OCI-LY1 (cell line): ENCODE data around the gene SPAG6.
"Not testable (repeated sequence)": the region's sequence is repeated elsewhere in the genome, so short reads cannot be mapped to it uniquely, and the experiment has no call there.

Experiments
- H2AFZ ChIP-seq: fragments of 200-600 bp; sonication (generic), shearing (Covaris generic); 2 replicates; pipeline ENCODE4 v1.6.0; 2014; ENCODE audit warnings: antibody characterized with exemption, mild to moderate bottlenecking, low read length
- H3F3A ChIP-seq: fragments of 200-600 bp; sonication (generic), shearing (Covaris generic); 2 replicates; pipeline ENCODE4 v1.6.0; 2014; ENCODE audit warnings: mild to moderate bottlenecking, antibody characterized with exemption, low read length, moderate library complexity; ENCODE audit not compliant: insufficient read depth
- H3K27ac ChIP-seq: fragments of 200-600 bp; sonication (generic); 2 replicates; pipeline ENCODE4 v1.5.1; 2014; ENCODE audit warnings: low read length, mixed run types, mild to moderate bottlenecking, low read depth; ENCODE audit not compliant: poor library complexity, severe bottlenecking
- H3K27me3 ChIP-seq: fragments of 200-600 bp; sonication (generic); 2 replicates; pipeline ENCODE4 v1.6.0; 2014; ENCODE audit warnings: antibody characterized with exemption, mild to moderate bottlenecking, low read length, moderate library complexity; ENCODE audit not compliant: insufficient read depth
- H3K36me3 ChIP-seq: fragments of 200-600 bp; sonication (generic); 2 replicates; pipeline ENCODE4 v1.6.1; 2014; ENCODE audit warnings: mild to moderate bottlenecking, antibody characterized with exemption, low read length, moderate library complexity, mixed read lengths; ENCODE audit not compliant: insufficient read depth
- H3K4me1 ChIP-seq: fragments of 200-600 bp; sonication (generic); 2 replicates; pipeline ENCODE4 v1.5.1; 2014; ENCODE audit warnings: mild to moderate bottlenecking, low read length, moderate library complexity; ENCODE audit not compliant: insufficient read depth, severe bottlenecking
- H3K4me2 ChIP-seq: fragments of 200-600 bp; sonication (generic), shearing (Covaris generic); 2 replicates; pipeline ENCODE4 v1.6.1; 2014; ENCODE audit warnings: low read length
- H3K4me3 ChIP-seq: fragments of 200-600 bp; sonication (generic); 2 replicates; pipeline ENCODE4 v1.5.1; 2014; ENCODE audit warnings: low read length, low read depth, mild to moderate bottlenecking, mixed read lengths; ENCODE audit not compliant: poor library complexity, severe bottlenecking
- H3K79me2 ChIP-seq: fragments of 200-600 bp; shearing (Covaris generic); 2 replicates; pipeline ENCODE4 v1.6.1; 2016; ENCODE audit warnings: mixed run types, low read length, mixed read lengths; ENCODE audit not compliant: insufficient read depth
- H3K9ac ChIP-seq: fragments of 200-600 bp; sonication (generic), shearing (Covaris generic); 2 replicates; pipeline ENCODE4 v1.6.1; 2014; ENCODE audit warnings: mild to moderate bottlenecking, low read length, mixed read lengths
- H3K9me2 ChIP-seq: fragments of 200-600 bp; sonication (generic), shearing (Covaris generic); 2 replicates; pipeline ENCODE4 v1.6.1; 2014; ENCODE audit warnings: low read depth, mild to moderate bottlenecking, low read length, mixed read lengths
- H3K9me3 ChIP-seq: fragments of 200-600 bp; shearing (Covaris generic); 2 replicates; pipeline ENCODE4 v1.6.1; 2014; ENCODE audit warnings: low read length, mixed read lengths
- H4K20me1 ChIP-seq: fragments of 200-600 bp; sonication (generic), shearing (Covaris generic); 2 replicates; pipeline ENCODE4 v1.6.0; 2016; ENCODE audit warnings: mild to moderate bottlenecking, low read length; ENCODE audit not compliant: insufficient read depth
- CTCF ChIP-seq: fragments of 200-600 bp; sonication (generic), shearing (Covaris generic); IDR thresholded peaks from 2 replicates; pipeline ENCODE4 v1.5.1; 2017; ENCODE audit warnings: mild to moderate bottlenecking, antibody characterized with exemption, low read length, moderate library complexity, mixed read lengths
- EZH2 ChIP-seq: fragments of 200-600 bp; sonication (generic), shearing (Covaris generic); IDR thresholded peaks from 2 replicates; pipeline ENCODE4 v1.8.0; 2017; ENCODE audit warnings: borderline replicate concordance, mixed run types, mild to moderate bottlenecking, antibody characterized with exemption, low read length, moderate library complexity, mixed read lengths

SPAG6 gene

GRCh38 chr10:22386503-22386902 lies 41.2 kb downstream of the SPAG6 start:
- H3K36me3 ChIP-seq = no peaks in the 10 kb centered on the region
- no peaks in the 10 kb centered on the region for H3K27me3 ChIP-seq

DNA sequence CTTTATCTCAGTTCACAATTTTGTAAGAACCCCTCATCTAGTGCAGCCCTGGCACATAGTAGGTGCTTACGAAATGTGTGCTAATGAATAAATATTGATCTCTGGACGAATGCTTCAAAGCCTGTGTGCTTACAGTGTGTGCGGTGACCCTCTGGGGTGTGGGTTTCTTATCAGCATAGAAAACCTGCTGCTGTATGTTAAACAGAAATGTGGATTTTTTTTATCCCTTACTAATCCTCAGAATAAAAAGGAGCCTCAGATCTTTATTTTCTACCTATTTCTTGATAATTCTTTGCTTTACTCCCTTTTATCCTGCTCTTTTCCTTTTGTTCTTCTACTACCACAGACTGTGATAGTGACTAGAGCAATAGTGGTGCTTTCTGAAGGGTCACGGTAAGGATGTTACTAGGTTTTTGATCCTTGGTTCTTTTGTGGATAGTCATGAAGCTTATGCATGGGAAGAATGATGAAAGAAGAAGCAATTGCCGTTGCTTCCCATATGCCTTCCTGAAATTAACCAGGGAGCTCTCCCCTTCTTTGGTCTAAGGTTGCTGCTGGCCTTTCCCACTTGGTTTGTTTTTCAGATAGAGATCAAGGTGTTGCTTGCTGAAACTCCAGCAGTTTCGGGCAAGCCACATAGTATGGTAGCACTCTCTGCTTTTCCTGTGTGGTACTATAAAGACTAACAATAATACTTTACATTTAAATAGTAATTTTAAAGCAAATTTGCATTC lies 44.7 kb downstream of the SPAG6 start:
- no peak overlapping the region for H3K9ac ChIP-seq
- TF ChIP-seq CTCF = no peak
- no peak for TF ChIP-seq EZH2
- no peak overlapping the region for H2AFZ ChIP-seq
- no peaks in the 10 kb centered on the region for H3F3A ChIP-seq
- H3K9me2 ChIP-seq = no peaks in the 10 kb centered on the region
- H4K20me1 ChIP-seq = no peaks in the 10 kb centered on the region
- H3K4me1 ChIP-seq = no peaks in the 10 kb centered on the region
- no peak overlapping the region for H3K4me2 ChIP-seq
- no peaks in the 10 kb centered on the region for H3K27me3 ChIP-seq
- no peak overlapping the region for H3K27ac ChIP-seq
- no peaks in the 10 kb centered on the region for H3K36me3 ChIP-seq
- H3K4me3 ChIP-seq = no peak overlapping the region
- no peaks in the 10 kb centered on the region for H3K79me2 ChIP-seq
- H3K9me3 ChIP-seq = no peaks in the 10 kb centered on the region

More at GRCh38 chr10:22386503-22386902, 41.2 kb downstream of the SPAG6 start:
- H3K27ac ChIP-seq = no peak overlapping the region
- TF ChIP-seq CTCF = no peak
- TF ChIP-seq EZH2 = no peak
- H3F3A ChIP-seq = no peaks in the 10 kb centered on the region
- no peaks in the 10 kb centered on the region for H3K4me1 ChIP-seq
- no peaks in the 10 kb centered on the region for H4K20me1 ChIP-seq
- no peaks in the 10 kb centered on the region for H3K9me3 ChIP-seq
- H3K4me3 ChIP-seq = no peak overlapping the region
- no peaks in the 10 kb centered on the region for H3K9me2 ChIP-seq
- H3K79me2 ChIP-seq = no peaks in the 10 kb centered on the region
- no peak overlapping the region for H2AFZ ChIP-seq
- no peak overlapping the region for H3K9ac ChIP-seq
- no peak overlapping the region for H3K4me2 ChIP-seq

DNA sequence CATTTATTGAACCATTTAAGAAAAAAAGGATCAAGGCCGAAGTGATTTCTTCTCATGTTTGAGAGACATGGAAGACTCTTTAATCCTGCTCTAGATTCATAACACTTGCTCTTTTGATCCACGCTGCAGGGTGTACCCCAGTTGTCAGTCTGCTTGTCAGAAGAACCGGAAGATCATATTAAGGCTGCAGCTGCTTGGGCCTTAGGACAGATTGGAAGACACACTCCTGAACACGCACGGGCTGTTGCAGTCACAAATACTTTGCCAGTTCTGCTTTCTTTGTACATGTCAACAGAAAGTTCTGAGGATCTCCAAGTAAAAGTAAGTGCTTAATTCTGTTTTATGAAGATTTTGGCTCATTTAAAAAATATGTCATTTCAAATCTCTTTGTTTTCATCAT lies 46.3 kb downstream of the SPAG6 start:
- Histone ChIP-seq H3K27me3 (no peaks in the 10 kb centered on the region), H3K27ac (no peak overlapping the region), H3K79me2 (no peaks in the 10 kb centered on the region), H3K9me3 (no peaks in the 10 kb centered on the region), H3K9ac (no peak overlapping the region), H4K20me1 (no peaks in the 10 kb centered on the region), H3F3A (no peaks in the 10 kb centered on the region), H3K9me2 (no peaks in the 10 kb centered on the region), H3K4me3 (no peak overlapping the region), H3K4me1 (no peaks in the 10 kb centered on the region), H2AFZ (no peak overlapping the region), H3K36me3 (no peaks in the 10 kb centered on the region), H3K4me2 (no peak overlapping the region)
- TF ChIP-seq CTCF (no peak), EZH2 (no peak)

- H3K9ac ChIP-seq = not testable (repeated sequence)
Measured at GRCh38 chr10:22396195-22396594, 50.9 kb downstream of the SPAG6 start.

GRCh38 chr10:22406916-22407315 lies 61.6 kb downstream of the SPAG6 start:
- not testable (repeated sequence) for H4K20me1 ChIP-seq, H3K4me1 ChIP-seq, H2AFZ ChIP-seq, H3K27ac ChIP-seq, H3K9ac ChIP-seq, H3K9me3 ChIP-seq, H3K36me3 ChIP-seq, H3F3A ChIP-seq, H3K4me3 ChIP-seq, H3K9me2 ChIP-seq, H3K4me2 ChIP-seq, H3K79me2 ChIP-seq, H3K27me3 ChIP-seq

More at GRCh38 chr10:22396195-22396594, 50.9 kb downstream of the SPAG6 start:
- not testable (repeated sequence) for H3K9me2 ChIP-seq, H4K20me1 ChIP-seq, H3K27me3 ChIP-seq, H3K4me1 ChIP-seq, H3K79me2 ChIP-seq, H3K36me3 ChIP-seq, H3K9me3 ChIP-seq, H3K4me3 ChIP-seq, H3F3A ChIP-seq, H2AFZ ChIP-seq, H3K4me2 ChIP-seq, H3K27ac ChIP-seq
